ENCODE results near the gene SLC6A18.
"Not testable (repeated sequence)": the region's sequence is repeated elsewhere in the genome, so short reads cannot be mapped to it uniquely, and the experiment has no call there.

The SLC6A18 gene

DNA sequence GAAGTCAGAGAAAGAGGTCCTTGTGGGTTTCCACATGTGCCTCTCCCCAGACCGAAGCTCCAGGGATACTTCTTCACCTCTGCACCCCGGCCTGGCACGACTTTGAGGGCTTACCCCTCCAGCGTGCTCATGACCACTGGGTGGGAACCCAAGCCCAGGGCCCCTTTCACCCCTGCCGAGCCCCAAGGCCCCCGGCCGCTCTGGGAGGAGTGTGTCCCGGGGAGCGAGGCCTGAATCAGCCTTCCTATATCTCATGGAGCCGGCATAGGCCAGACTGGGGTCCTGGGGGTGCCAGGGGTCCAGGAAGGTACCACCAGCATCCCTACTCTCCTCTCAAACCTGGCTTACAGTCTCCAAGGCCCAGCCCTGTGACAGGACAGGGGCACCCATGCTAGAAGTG, 52.6 kb downstream of the SLC6A18 start:
- in situ Hi-C loops (cut with HindIII; ENCODE audit: low pct_ligation_motif_present, low pct_unique_long_range_greater_than_20kb, low sequenced_read_pairs), result no loop called here
- no peak for DNase-seq

DNA sequence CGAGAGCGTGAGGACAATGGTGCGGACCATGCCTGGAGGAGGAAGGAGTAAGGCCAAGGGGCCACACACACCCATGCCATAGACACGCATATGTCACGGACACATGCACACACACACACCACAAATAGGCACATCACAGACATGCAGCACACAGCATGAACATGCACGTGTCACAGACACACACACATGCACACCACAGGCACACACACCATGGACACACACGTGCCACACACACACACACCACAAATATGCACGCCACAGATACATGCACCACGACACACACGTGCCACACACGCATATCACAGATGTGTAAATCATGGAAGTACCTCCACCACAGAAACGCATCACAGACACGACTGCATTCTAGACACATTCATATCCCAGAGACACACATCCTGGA, 53.0 kb downstream of the SLC6A18 start:
- no peak for DNase-seq
- in situ Hi-C loops (cut with HindIII; ENCODE audit: low pct_ligation_motif_present, low pct_unique_long_range_greater_than_20kb, low sequenced_read_pairs), result no loop called here

GRCh38 chr5:1278656-1279442, 53.7 kb downstream of the SLC6A18 start:
- DNase-seq, result no peak
- in situ Hi-C loops (cut with HindIII; ENCODE audit: low pct_ligation_motif_present, low pct_unique_long_range_greater_than_20kb, low sequenced_read_pairs), result no loop called here

DNA sequence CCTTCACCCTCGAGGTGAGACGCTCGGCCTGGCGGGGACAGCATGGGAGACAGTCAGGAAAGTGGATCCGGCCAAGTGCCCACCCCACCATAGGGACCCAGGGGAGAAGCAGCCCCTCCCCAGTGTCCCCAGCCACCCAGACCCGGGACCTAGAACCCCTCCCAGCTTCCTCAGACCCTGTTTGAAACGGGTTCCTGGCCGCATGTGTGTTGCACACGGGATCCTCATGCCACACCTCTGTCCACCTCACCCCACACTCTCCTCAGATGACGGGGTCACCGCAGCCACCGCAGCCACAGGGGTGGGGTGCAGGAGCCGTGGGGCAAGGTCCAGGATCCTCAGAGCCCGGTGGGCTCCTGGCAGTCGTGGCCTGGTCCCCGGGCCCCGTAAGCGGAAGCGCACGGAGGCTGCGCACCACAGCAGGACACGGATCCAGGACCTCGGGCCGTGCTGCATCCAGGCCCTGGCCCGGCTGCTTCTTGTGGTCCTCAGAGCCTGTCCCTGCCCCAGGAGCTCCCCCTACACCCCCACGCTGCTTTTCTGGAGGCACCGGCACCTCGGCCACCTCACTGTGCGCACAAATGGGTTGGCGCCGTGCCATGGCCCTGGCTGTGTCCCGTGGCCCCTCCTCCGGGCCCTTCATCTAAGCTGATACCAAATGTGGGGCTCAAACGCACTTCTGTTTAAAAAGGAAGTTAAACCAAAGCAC, 54.4 kb downstream of the SLC6A18 start:
- DNase-seq, result no peak
- in situ Hi-C loops (cut with HindIII; ENCODE audit: low pct_ligation_motif_present, low pct_unique_long_range_greater_than_20kb, low sequenced_read_pairs), result no loop called here

GRCh38 chr5:1280177-1281037, 55.2 kb downstream of the SLC6A18 start:
- no peak for DNase-seq
- in situ Hi-C loops (cut with HindIII; ENCODE audit: low pct_ligation_motif_present, low pct_unique_long_range_greater_than_20kb, low sequenced_read_pairs), result no loop called here

DNA sequence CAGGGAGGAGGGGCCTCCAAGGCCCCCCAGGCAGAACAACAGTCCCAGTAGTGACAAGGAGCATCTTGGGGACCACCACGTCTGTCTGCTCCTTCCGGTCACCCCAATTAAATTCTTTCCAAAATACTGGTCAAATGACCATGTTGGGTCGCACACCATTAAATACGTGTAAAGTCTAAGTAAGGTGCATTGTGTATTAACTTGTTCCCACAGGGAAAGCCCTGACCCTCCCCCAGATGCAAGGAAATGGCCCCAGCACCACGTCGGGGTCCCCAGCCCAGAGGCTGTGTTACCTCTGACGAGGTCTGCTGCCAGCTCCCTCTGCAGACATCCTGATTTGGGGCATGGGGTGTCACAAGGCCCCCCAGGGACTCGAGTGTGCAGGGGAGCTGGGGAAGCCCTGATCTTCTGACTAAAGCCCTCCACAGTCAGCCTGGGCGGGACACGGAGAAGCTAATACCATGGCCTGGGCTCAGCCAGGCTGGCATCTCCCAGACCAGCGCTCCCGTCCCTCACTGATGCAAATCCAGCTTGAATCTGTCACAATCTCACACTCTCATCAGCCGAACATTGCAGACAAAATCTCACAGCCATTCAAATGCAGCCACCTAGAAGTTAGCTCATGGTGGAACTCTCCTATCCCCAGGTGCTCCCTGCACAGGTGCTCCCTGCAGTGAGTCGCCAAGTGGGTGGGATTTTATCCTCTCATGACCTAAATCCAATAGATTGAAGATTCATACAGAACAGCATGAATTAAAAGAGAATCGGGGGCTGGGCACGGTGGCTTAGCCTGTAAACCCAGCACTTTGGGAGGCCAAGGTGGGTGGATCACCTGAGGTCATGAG, 56.1 kb downstream of the SLC6A18 start:
- in situ Hi-C loops (cut with HindIII; ENCODE audit: low pct_ligation_motif_present, low pct_unique_long_range_greater_than_20kb, low sequenced_read_pairs), result no loop called here
- no peak for DNase-seq

- DNase-seq, result no peak
- in situ Hi-C loops (cut with HindIII; ENCODE audit: low pct_ligation_motif_present, low pct_unique_long_range_greater_than_20kb, low sequenced_read_pairs), result no loop called here
Observed at GRCh38 chr5:1282131-1282992, 57.2 kb downstream of the SLC6A18 start.

GRCh38 chr5:1282993-1283728, 58.0 kb downstream of the SLC6A18 start:
- in situ Hi-C loops (cut with HindIII; ENCODE audit: low pct_ligation_motif_present, low pct_unique_long_range_greater_than_20kb, low sequenced_read_pairs); DNase-seq: not testable (repeated sequence)

GRCh38 chr5:1283729-1284041, 58.5 kb downstream of the SLC6A18 start:
- DNase-seq, result not testable (repeated sequence)

GRCh38 chr5:1284336-1284970, 59.3 kb downstream of the SLC6A18 start:
- in situ Hi-C loops (cut with HindIII; ENCODE audit: low pct_ligation_motif_present, low pct_unique_long_range_greater_than_20kb, low sequenced_read_pairs); DNase-seq: not testable (repeated sequence)

More at GRCh38 chr5:1283729-1284041, 58.5 kb downstream of the SLC6A18 start:
- in situ Hi-C loops (cut with HindIII; ENCODE audit: low pct_ligation_motif_present, low pct_unique_long_range_greater_than_20kb, low sequenced_read_pairs), result not testable (repeated sequence)

GRCh38 chr5:1285141-1285540, 60.0 kb downstream of the SLC6A18 start:
- DNase-seq, result no peak
- in situ Hi-C loops (cut with HindIII; ENCODE audit: low pct_ligation_motif_present, low pct_unique_long_range_greater_than_20kb, low sequenced_read_pairs), result no loop called here

- no peak for DNase-seq
Observed at GRCh38 chr5:1285883-1286291, 60.7 kb downstream of the SLC6A18 start.

DNA sequence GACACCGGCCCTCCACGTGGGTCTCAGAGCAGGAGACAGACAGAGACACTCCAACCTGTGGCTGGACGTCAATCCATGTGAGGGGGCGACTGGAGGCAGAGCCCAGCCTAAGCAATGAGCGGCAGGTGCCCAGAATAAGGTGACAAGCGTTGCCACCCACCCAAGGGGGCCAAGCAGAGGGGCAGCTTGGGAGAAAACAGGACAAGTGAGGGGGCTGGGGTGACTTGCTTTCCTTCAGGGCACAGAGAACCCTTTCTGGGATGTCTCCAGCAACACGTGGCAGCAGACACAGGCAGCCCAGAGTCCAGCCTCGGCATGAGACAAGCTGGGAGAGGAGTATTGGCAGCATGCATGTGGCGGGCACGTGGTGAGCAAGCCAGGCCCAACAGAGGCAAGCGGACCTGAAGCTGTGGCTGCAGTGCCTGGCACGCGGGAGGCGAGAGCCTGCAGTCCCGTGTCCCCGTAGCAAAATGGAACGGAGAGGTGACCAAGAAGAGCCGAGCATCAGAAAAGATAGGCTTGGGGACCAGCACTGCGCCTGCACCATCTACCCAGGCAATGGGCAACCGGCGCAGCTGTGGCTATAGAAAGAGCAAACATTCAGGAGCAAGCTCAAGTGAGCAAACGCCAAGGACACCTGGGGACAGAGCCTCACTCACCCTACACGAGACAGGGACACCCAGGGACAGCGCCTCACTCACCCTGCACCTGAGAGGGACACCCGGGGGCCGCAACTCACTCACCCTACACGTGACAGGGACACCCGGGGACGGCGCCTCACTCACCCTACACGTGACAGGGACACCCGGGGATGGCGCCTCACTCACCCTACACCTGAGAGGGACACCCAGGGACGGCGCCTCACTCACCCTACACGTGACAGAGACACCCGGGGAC, 63.5 kb downstream of the SLC6A18 start:
- in situ Hi-C loops (cut with HindIII; ENCODE audit: low pct_ligation_motif_present, low pct_unique_long_range_greater_than_20kb, low sequenced_read_pairs), result no loop called here
- no peak for DNase-seq

More at GRCh38 chr5:1285883-1286291, 60.7 kb downstream of the SLC6A18 start:
- in situ Hi-C loops (cut with HindIII; ENCODE audit: low pct_ligation_motif_present, low pct_unique_long_range_greater_than_20kb, low sequenced_read_pairs), result no loop called here

- in situ Hi-C loops (cut with HindIII; ENCODE audit: low pct_ligation_motif_present, low pct_unique_long_range_greater_than_20kb, low sequenced_read_pairs); DNase-seq: not testable (repeated sequence)
Observed at GRCh38 chr5:1289559-1289958, 64.4 kb downstream of the SLC6A18 start.

DNA sequence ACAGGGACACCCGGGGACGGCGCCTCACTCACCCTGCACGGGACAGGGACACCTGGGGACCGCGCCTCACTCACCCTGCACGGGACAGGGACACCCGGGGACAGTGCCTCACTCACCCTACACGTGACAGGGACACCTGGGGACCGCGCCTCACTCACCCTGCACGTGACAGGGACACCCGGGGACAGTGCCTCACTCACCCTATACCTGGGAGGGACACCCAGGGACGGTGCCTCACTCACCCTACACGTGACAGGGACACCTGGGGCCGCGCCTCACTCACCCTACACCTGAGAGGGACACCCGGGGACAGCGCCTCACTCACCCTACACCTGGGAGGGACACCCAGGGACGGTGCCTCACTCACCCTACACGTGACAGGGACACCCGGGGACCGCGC, 65.8 kb downstream of the SLC6A18 start:
- DNase-seq; in situ Hi-C loops (cut with HindIII; ENCODE audit: low pct_ligation_motif_present, low pct_unique_long_range_greater_than_20kb, low sequenced_read_pairs): not testable (repeated sequence)

Data from ACHN (cell line).